Middle frontal gyrus (tissue), 1 donor: ENCODE results near the gene SORCS2.
A peak's percentile ranks its signal among the peaks of the same experiment; 100 is the strongest.
"Not testable (repeated sequence)": the region's sequence is repeated elsewhere in the genome, so short reads cannot be mapped to it uniquely, and the experiment has no call there.

ENCODE experiments used
- DNase-seq: peaks from one replicate; pipeline ENCODE4 v3.0.0-alpha.2; 2015; ENCODE audit warnings: low spot score; ENCODE audit errors: extremely low spot score

Gene SORCS2

GRCh38 chr4:7199129-7199725, 6.9 kb downstream of the SORCS2 start:
- no peak for DNase-seq

GRCh38 chr4:7199771-7200441, 7.6 kb downstream of the SORCS2 start:
- no peak for DNase-seq

GRCh38 chr4:7200801-7201200, 8.5 kb downstream of the SORCS2 start:
- DNase-seq = no peak

GRCh38 chr4:7201420-7202305, 9.3 kb downstream of the SORCS2 start:
- no peak for DNase-seq

- no peak for DNase-seq
Observed at GRCh38 chr4:7202411-7202810, 10.1 kb downstream of the SORCS2 start.

GRCh38 chr4:7204656-7205387, 12.5 kb downstream of the SORCS2 start:
- DNase-seq = no peak

GRCh38 chr4:7206385-7206784, 14.0 kb downstream of the SORCS2 start:
- no peak for DNase-seq

GRCh38 chr4:7206911-7207567, 14.7 kb downstream of the SORCS2 start:
- peak; percentile 19 for DNase-seq

GRCh38 chr4:7207628-7208231, 15.4 kb downstream of the SORCS2 start:
- DNase-seq = no peak

GRCh38 chr4:7208509-7209451, 16.4 kb downstream of the SORCS2 start:
- no peak for DNase-seq

GRCh38 chr4:7209699-7210098, 17.4 kb downstream of the SORCS2 start:
- no peak for DNase-seq

- no peak for DNase-seq
Observed at GRCh38 chr4:7210824-7211223, 18.5 kb downstream of the SORCS2 start.

GRCh38 chr4:7212101-7212674, 19.9 kb downstream of the SORCS2 start:
- no peak for DNase-seq

GRCh38 chr4:7212921-7213320, 20.6 kb downstream of the SORCS2 start:
- DNase-seq = no peak

GRCh38 chr4:7213807-7214206, 21.5 kb downstream of the SORCS2 start:
- no peak for DNase-seq

- DNase-seq = no peak
Observed at GRCh38 chr4:7214359-7214758, 22.0 kb downstream of the SORCS2 start.

GRCh38 chr4:7215187-7215586, 22.8 kb downstream of the SORCS2 start:
- not testable (repeated sequence) for DNase-seq

GRCh38 chr4:7217039-7217438, 24.7 kb downstream of the SORCS2 start:
- no peak for DNase-seq
